A673 (cell line): ENCODE data around the gene CUTC.

Experiments used
- EZH2 ChIP-seq: fragments of 200-600 bp; sonication (generic); IDR thresholded peaks from 2 replicates; pipeline ENCODE4 v1.6.1; 2017; ENCODE audit warnings: borderline replicate concordance, low read depth, mild to moderate bottlenecking, mixed read lengths, antibody characterized with exemption, low read length; ENCODE audit not compliant: poor library complexity, severe bottlenecking
- TF ChIP-seq, protein P1 (sequence below): fragments of 300-800, 200-600 bp; sonication (generic); conservative IDR thresholded peaks from 2 replicates; pipeline ENCODE4 v1.5.1; 2017; ENCODE audit warnings: low read depth, mild to moderate bottlenecking, antibody characterized with exemption, low read length, moderate library complexity, mixed read lengths

DNA sequence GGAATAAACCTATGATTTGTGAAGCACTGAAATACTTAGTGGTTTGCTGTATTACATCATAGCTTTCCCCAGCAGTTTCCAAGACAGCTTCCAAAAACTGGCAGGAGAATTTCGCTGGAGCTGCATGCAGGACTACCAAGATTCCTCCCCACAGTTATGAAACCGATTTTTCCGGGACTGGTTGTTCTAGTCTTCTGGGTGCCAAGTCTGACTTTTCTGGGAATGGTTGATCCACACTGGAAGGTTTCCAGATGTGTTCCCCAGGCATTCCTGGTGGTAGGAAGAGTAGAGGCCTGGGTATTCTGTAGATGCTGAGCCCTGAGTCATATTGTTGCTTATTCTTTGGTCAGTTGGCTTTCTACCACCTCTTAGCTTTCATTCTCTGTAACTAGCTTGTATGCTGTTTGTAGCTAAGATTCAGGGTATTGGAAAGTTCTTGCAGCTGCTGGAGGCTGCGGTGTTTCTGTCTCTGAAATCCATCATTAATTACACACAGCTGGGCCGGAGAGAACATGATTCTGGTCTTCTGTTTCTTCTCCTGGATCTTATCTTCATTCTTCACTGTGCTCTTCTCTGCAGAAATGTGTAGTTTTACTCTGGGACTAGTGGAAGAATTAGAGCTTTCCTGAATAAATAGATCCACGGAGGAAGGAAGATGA, 56.7 kb downstream of the CUTC start:
- TF ChIP-seq, protein P1, sequence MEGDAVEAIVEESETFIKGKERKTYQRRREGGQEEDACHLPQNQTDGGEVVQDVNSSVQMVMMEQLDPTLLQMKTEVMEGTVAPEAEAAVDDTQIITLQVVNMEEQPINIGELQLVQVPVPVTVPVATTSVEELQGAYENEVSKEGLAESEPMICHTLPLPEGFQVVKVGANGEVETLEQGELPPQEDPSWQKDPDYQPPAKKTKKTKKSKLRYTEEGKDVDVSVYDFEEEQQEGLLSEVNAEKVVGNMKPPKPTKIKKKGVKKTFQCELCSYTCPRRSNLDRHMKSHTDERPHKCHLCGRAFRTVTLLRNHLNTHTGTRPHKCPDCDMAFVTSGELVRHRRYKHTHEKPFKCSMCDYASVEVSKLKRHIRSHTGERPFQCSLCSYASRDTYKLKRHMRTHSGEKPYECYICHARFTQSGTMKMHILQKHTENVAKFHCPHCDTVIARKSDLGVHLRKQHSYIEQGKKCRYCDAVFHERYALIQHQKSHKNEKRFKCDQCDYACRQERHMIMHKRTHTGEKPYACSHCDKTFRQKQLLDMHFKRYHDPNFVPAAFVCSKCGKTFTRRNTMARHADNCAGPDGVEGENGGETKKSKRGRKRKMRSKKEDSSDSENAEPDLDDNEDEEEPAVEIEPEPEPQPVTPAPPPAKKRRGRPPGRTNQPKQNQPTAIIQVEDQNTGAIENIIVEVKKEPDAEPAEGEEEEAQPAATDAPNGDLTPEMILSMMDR: no peak
- no peak for TF ChIP-seq EZH2
